ENCODE measurements around the gene IER2.
"Not testable (repeated sequence)": the region's sequence is repeated elsewhere in the genome, so short reads cannot be mapped to it uniquely, and the experiment has no call there.

Gene IER2

DNA sequence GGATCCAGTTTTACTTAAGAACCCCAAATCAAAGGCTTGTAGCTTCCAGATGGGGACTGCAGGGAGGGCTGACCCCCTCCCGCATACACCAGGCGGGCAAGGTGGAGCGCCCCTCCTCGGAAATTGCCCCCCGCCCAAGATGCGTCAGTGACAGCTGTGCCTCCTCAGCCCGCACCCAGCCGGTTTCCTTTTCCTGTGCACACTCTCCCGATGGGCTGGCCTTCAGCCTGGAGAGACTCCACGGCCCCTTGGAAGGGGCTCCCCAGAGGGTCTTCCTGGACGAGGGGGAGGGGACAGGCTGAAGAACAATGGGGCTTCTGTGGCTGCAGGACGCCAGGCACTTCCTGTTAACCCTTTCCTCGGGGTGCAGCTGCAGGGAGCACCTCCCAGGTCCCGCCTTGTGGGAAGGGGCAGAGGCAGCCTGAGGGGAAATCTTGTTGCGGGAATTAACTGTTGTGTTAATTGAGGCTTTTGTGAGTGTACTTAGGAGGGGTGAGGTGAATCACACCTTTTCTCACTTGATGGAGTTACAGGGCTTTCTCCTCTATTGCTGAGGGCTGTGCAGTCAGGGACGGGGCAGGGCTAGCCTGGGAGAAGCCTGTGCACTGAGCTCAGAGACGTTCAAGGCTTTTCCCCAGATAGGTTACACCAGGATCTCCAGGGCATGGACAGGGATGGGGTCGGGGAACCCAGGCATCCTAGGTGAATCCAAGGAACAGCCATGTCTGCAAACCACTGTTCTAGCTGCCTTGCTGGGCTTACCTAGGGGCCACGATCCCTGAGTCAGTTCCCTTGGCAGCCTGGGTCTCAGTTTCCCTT is 14.3 kb downstream of the IER2 start:
- peak; percentile 42 for DNase-seq (ENCODE audit: low read depth)

DNA sequence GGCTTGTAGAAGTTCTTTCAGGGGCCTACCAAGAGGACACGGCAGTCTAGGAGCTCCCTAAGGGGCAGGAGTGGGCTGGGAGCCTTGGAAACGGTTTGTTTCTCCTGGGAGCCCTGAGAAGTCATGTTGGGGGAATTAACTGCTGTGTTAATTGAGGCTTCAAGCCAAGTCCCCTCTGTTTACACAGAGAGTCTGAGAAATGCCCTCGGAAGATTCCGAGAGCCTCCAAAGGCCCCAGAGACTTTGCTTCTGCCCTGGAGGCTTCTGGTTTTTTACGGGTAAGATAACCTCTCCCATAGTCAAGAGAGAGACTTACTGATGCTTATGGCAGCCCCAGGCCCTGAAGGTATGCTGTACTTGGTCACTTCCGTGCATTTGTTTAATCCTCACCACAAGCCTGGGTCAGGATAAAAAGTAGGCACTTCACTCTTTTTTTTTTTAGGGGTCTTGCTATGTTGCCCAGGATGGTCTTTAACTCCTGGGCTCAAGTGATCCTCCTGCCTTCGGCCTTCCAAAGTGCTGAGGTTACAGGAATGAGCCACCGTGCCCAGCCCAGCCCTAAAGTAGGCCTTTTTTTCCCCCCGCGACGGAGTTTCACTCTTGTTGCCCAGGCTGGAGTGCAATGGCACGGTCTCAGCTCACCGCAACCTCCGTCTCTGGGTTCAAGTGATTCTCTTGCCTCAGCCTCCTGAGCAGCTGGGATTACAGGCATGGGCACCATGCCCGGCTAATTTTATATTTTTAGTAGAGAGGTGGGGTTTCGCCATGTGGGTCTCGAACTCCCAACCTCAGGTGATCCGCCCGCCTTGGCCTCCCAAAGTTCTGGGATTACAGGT is 15.2 kb downstream of the IER2 start:
- DNase-seq (ENCODE audit: low read depth) = no peak

GRCh38 chr19:13166151-13166550 is 15.9 kb downstream of the IER2 start:
- DNase-seq (ENCODE audit: low read depth) = not testable (repeated sequence)

- no peak for DNase-seq (ENCODE audit: low read depth)
These were observed 19.6 kb downstream of the IER2 start for GRCh38 chr19:13169769-13170168.

DNA sequence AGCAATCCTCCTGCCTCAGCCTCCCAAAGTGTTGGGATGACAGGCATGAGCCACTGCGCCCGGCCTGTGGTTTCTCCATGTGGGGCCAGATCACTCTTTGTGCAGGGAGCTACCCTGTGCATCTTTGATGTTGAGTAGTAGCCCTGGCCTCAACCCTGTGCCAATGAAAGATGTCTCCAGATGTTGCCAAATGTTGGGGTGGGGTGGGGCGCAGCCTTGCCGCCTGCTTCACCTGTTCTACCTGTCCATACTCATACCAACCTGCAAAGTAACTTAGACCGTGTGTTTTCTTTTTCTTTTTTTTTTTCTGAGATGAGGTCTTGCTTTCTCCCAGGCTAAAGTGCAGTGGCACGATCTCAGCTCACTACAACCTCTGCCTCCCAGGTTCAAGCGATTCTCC is 20.9 kb downstream of the IER2 start:
- no peak for DNase-seq (ENCODE audit: low read depth)

DNA sequence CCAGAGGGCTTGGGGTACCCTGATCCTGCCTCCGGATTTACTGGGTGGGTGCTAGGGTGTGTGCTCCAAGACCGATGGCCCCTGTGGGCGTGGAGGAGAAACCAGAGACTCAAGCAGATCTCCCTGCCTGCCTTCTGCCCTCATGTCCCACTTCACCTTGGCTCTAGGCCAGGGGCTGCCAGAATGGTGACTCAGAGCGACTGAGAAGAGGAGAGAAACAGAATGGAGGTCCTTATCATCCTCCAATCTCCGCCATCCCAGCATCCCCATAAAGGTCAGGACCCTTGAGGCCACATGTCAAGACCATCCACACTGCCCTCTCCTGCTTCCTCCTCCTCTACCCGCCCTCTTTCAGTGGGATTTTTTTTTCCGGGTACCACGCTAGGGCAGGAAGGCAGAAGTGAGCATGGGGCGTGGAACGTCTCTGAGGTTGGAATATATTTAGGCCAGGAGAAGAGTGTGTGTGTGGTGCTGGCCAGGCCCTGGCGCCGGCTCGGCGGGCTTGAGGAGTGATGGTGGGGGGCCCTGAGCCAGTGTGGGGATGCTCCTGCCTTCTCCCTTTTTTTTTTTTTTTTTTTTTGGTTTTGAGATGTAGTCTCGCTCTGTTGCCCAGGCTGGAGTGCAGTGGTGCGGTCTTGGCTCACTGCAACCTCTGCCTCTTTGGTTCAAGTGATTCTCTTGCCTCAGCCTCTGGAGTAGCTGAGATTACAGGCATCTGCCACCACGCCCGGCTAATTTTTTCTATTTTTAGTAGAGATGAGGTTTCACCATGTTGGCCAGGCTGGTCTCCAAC is 22.3 kb downstream of the IER2 start:
- DNase-seq (ENCODE audit: low read depth) = peak; percentile 65

DNA sequence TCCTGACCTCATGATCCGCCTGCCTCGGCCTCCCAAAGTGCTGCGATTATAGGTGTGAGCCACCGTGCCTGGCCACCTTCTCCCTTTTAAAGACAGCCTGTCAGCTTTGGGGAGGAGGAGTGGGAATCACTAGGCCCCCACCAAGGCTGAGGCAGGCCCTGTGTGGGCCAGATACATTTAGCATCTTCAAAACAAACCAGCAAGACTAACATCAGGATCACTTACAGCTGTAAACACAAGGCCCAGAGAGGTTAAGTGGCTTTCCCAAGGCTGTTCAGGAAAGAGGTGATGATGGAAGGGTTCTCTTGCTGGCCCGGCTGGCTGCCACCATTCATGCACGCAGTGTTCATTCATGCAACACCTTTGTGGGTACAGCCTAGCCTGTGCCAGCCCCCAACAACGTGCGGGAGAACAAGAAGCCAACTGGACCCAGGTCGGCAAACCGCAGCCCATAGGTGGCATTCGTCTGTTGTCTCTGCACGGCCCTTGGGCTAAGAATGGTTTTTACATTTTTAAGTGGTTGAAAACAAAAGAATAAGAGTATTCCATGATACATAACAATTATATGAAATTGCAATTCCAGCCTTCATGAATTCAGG is 23.0 kb downstream of the IER2 start:
- no peak for DNase-seq (ENCODE audit: low read depth)

DNA sequence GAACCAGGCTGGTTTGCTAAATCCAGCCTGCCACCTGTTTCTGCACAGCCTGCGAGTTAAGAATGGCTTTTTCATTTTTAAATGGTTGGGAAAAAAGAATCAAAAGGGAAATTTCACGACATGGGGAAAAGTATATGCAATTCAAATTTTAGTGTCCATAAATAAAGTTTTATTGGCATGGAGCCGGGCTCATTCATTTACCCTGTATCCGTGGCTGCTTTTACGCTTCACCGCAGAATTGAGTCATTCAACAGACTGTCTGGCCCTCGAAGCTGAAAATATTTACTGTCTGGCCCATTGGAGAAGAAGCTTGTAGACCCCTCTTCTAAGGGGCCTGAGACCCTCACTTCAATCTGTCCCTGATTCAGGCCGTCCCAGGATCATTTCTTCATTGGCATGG is 26.1 kb downstream of the IER2 start:
- no peak for DNase-seq (ENCODE audit: low read depth)

- not testable (repeated sequence) for DNase-seq (ENCODE audit: low read depth)
These were observed 27.4 kb downstream of the IER2 start for GRCh38 chr19:13177584-13177983.

DNA sequence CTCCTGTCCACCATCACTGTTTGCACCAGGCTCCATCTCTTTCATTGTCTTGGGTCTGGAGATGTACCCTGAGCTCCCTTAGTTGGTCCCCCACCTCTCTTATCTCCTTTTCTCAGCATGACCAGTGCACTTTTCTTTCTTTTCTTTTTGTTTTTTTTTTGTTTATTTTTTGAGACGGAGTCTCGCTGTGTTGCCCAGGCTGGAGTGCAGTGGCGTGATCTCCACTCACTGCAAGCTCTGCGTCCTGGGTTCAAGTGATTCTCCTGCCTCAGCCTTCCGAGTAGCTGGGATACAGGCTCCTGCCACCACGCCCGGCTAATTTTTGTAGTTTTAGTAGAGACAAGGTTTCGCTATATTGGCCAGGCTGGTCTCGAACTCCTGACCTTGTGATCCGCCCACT is 28.1 kb downstream of the IER2 start:
- DNase-seq (ENCODE audit: low read depth) = not testable (repeated sequence)

DNA sequence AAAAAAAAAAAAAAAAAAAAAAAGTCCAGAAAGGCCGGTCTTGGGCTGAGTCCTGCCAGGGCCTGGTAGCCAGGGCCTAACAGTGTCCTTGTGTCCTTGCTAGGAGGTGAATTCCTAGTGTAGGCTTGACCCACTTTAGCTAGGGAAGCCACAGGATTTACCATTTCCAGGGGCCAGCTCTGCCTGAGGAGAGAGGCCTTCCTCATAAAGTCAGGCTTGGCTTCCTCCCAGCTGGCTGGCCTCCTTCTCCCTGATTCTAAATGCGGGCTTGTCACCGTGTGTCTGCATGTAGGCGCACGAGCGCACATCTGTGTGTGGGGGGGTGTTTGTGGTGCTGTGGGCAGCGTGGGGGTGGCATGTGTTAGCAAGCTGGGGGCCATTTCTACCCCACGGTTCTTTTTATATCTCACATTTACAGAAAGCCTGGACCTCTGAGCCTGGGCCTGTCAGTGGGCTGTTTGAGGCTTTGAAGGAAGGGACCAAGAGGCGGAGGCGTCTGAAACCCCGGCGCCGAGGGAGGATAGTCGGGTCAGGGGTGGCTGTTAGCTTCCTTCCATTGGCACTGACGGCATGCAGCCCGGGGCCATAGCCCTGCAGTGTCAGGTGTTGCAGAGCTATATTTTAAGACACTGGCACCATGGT is 31.7 kb downstream of the IER2 start:
- no peak for DNase-seq (ENCODE audit: low read depth)

DNA sequence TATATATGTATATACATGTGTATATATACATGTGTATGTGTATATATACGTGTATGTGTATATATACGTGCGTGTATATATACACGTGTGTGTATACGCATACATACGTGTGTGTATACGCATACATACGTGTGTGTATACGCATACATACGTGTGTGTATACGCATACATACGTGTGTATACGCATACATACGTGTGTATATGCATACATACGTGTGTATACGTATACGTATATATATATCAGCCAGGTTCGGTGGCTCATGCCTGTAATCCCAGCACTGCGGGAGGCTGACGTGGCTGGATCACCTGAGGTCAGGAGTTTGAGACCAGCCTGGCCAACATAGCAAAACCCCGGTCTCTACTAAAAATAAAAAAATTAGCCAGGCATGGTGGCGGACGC is 34.7 kb downstream of the IER2 start:
- DNase-seq (ENCODE audit: low read depth) = not testable (repeated sequence)

- not testable (repeated sequence) for DNase-seq (ENCODE audit: low read depth)
These were observed 35.8 kb downstream of the IER2 start for GRCh38 chr19:13185763-13186657.

DNA sequence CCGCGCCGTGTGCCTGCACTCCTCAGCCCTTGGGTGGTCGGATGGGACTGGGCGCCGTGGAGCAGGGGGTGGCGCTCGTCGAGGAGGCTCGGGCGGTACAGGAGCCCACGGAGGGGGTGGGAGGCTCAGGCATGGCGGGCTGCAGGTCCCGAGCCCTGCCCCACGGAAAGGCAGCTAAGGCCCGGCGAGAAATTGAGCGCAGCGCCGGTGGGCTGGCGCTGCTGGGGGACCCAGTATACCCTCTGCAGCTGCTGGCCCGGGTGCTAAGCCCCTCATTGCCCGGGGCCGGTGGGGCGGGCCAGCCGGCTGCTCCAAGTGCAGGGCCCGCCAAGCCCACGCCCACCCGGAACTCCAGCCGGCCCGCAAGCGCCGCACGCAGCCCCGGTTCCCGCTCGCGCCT is 36.5 kb downstream of the IER2 start:
- not testable (repeated sequence) for DNase-seq (ENCODE audit: low read depth)

GRCh38 chr19:13187419-13187818 is 37.2 kb downstream of the IER2 start:
- no peak for DNase-seq (ENCODE audit: low read depth)

- no peak for DNase-seq (ENCODE audit: low read depth)
These were observed 39.4 kb downstream of the IER2 start for GRCh38 chr19:13189600-13189999.

- no peak for DNase-seq (ENCODE audit: low read depth)
These were observed 40.8 kb downstream of the IER2 start for GRCh38 chr19:13190781-13191540.

DNA sequence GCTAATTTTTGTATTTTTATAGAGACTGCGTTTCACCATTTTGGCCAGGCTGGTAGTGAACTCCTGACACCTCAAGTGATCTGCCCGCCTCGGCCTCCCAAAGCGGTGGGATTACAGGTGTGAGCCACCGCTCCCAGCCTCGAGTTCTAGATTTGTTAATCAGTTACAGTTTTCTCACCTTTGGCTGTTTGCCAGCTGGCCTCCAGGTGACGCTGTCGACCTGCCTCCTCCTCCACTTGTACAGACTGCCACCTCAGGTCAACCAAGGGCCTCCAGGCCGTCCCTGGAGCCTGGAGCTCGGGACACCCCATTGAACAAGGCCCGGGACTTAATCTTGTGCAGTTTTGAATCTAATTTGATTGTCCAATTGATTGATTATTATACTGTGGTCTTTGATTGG is 45.5 kb downstream of the IER2 start:
- DNase-seq (ENCODE audit: low read depth) = peak; percentile 36

- no peak for DNase-seq (ENCODE audit: low read depth)
These were observed 48.4 kb downstream of the IER2 start for GRCh38 chr19:13198634-13199033.

DNA sequence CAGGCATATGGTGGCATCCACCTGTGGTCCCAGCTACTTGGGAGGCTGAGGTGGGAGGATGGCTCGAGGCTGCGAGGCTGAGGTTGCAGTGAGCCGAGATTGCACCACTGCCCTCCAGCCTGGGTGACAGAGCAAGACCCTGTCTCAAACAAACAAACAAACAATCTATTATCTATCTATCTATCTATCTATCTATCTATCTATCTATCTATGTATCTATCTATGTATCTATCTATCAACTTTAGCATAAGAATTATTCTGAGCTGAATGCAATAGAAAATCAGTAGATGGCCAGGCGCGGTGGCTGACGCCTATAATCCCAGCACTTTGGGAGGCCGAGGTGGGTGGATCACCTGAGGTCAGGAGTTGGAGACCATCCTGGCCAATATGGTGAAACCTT is 51.9 kb downstream of the IER2 start:
- not testable (repeated sequence) for DNase-seq (ENCODE audit: low read depth)

All from T-helper 22 cell (primary cell).